HepG2 (cell line): Measurements from ENCODE around the gene CASZ1. TPM values are rescaled to one million over a fixed set of nuclear protein-coding genes. Genes with fewer than 3 reads are reported as not detected.

Experiments
- ATAC-seq: fragments of 200-7000 bp; cut with Tn5 transposase; 3 replicates; pipeline ENCODE4 v1.9.1; 2020; ENCODE audit warnings: mild to moderate bottlenecking, moderate library complexity
- BruUV-seq: library from RNA; stranded (reverse); fragments of 400-500 nt; replicated peaks from 2 replicates; lab custom pipeline; 2021; lab: Mats Ljungman, UMichigan
- CTCF ChIA-PET: fragments of 300-600 bp; formaldehyde crosslinking; extraction: SDS; loops from one replicate; lab custom pipeline; 2021; ENCODE audit warnings: low total read pairs, inconsistent platforms, low intra/inter-chr PET ratio; lab: Yijun Ruan, JAX
- POLR2A ChIA-PET: fragments of 350-600 bp; sonication (Branson Sonifier 250); formaldehyde crosslinking; loops from one replicate; lab custom pipeline; 2020; ENCODE audit warnings: antibody characterized with exemption, inconsistent platforms; lab: Yijun Ruan, JAX
- DNase-seq: peaks from one replicate; pipeline ENCODE4 v3.0.0-alpha.2; 2015; ENCODE audit warnings: low spot score
- FAIRE-seq: peaks from 3 replicates; lab custom pipeline; 2011; peaks lifted over from hg19 to GRCh38; lab: Jason Lieb, UNC
- H2AFZ ChIP-seq: one replicate; pipeline ENCODE4 v1.6.1; 2011; ENCODE audit warnings: low read length, inconsistent platforms
- H3K27ac ChIP-seq: fragments of 300-600 bp; 3 replicates; pipeline ENCODE4 v1.8.0; 2011; ENCODE audit warnings: mixed run types, mild to moderate bottlenecking, mixed read lengths, low read length, inconsistent platforms; ENCODE audit not compliant: insufficient read depth; ENCODE audit errors: extremely low read length
- H3K27me3 ChIP-seq, 2 experiments: fragments of 200-600 bp in 1 of 2; 2 replicates in 1 of 2; 3 replicates in 1 of 2; pipeline versions ENCODE4 v1.6.0 to v1.8.0; 2011; ENCODE audit warnings: low read length in 2 of 2, mild to moderate bottlenecking in 2 of 2, moderate library complexity in 2 of 2, inconsistent platforms in 1 of 2; ENCODE audit not compliant: insufficient read depth in 2 of 2, control insufficient read depth in 1 of 2
- H3K36me3 ChIP-seq, 2 experiments: fragments of 200-600 bp in 1 of 2; replicated peaks in 1 of 2; 2 replicates in 1 of 2; 3 replicates in 1 of 2; pipeline versions ENCODE4 v1.5.1 to v1.8.0; 2011; ENCODE audit warnings: low read length in 2 of 2, inconsistent platforms in 1 of 2; ENCODE audit not compliant: insufficient read depth in 2 of 2, control insufficient read depth in 1 of 2
- H3K4me1 ChIP-seq: 2 replicates; pipeline ENCODE4 v1.5.1; 2012; ENCODE audit warnings: low read length, inconsistent platforms; ENCODE audit not compliant: insufficient read depth
- H3K4me2 ChIP-seq: 2 replicates; pipeline ENCODE4 v1.6.0; 2011; ENCODE audit warnings: low read depth, low read length, inconsistent platforms
- H3K4me3 ChIP-seq, 3 experiments: fragments of 200-600 bp in 1 of 3; sonication (generic), shearing (Covaris generic) in 1 of 3; replicated peaks in 1 of 3; 2 replicates each; pipeline ENCODE4 v1.5.1; 2011 to 2016; ENCODE audit warnings: low read length in 3 of 3, inconsistent platforms in 2 of 3, low read depth in 2 of 3, mild to moderate bottlenecking in 2 of 3, control low read depth in 1 of 3, mixed read lengths in 1 of 3; ENCODE audit not compliant: insufficient read depth in 1 of 3
- H3K79me2 ChIP-seq: one replicate; pipeline ENCODE4 v1.6.1; 2011; ENCODE audit warnings: low read length, inconsistent platforms; ENCODE audit not compliant: insufficient read depth
- H3K9ac ChIP-seq: 2 replicates; pipeline ENCODE4 v1.6.0; 2011; ENCODE audit warnings: mild to moderate bottlenecking, low read depth, low read length, inconsistent platforms; ENCODE audit not compliant: insufficient read depth
- H3K9me3 ChIP-seq: 2 replicates; pipeline ENCODE4 v1.5.1; 2012; ENCODE audit warnings: mild to moderate bottlenecking, low read length
- H4K20me1 ChIP-seq: 2 replicates; pipeline ENCODE4 v1.6.0; 2011; ENCODE audit warnings: inconsistent platforms, mild to moderate bottlenecking, low read length, moderate library complexity; ENCODE audit not compliant: insufficient read depth
- ATF4 ChIP-seq, 2 experiments: fragments of 450-650 bp in 1 of 2; sonication (generic) in 1 of 2; formaldehyde crosslinking; IDR thresholded peaks; 2 replicates each; pipeline versions ENCODE4 v1.5.0 to v1.8.0; 2020 to 2022; ENCODE audit warnings: mild to moderate bottlenecking in 1 of 2, missing genetic modification reagents in 1 of 2
- CBFB ChIP-seq: sonication (generic); formaldehyde crosslinking; IDR thresholded peaks from 2 replicates; pipeline ENCODE4 v1.4.0; 2020; ENCODE audit warnings: missing genetic modification reagents
- HNF4G ChIP-seq, 2 experiments: sonication (generic) in 1 of 2; formaldehyde crosslinking in 1 of 2; IDR thresholded peaks; 2 replicates each; pipeline versions ENCODE4 v1.4.0 to v1.6.1; 2011 to 2020; ENCODE audit warnings: borderline replicate concordance in 2 of 2, low read depth in 2 of 2, mild to moderate bottlenecking in 2 of 2, low read length in 1 of 2, missing genetic modification reagents in 1 of 2, moderate library complexity in 1 of 2
- JDP2 ChIP-seq: sonication (generic); formaldehyde crosslinking; IDR thresholded peaks from 2 replicates; pipeline ENCODE4 v1.8.1; 2022; ENCODE audit warnings: missing genetic modification reagents, borderline replicate concordance
- MEIS1 ChIP-seq: sonication (generic); formaldehyde crosslinking; IDR thresholded peaks from 2 replicates; pipeline ENCODE4 v1.9.0; 2021; ENCODE audit warnings: mild to moderate bottlenecking, missing genetic modification reagents, moderate library complexity, borderline replicate concordance
- RCOR2 ChIP-seq: IDR thresholded peaks from 2 replicates; pipeline ENCODE4 v1.6.1; 2016; ENCODE audit warnings: missing biosample characterization, missing genetic modification reagents
- ZNF350 ChIP-seq: sonication (generic); formaldehyde crosslinking; IDR thresholded peaks from 2 replicates; pipeline ENCODE4 v1.4.0; 2020; ENCODE audit warnings: mild to moderate bottlenecking, low read depth, missing genetic modification reagents, borderline replicate concordance
- ZNF746 ChIP-seq: sonication (generic); formaldehyde crosslinking; IDR thresholded peaks from 2 replicates; pipeline ENCODE4 v1.8.0; 2022; ENCODE audit warnings: mild to moderate bottlenecking, missing genetic modification reagents
- WGBS: methylation state at CpG from one replicate; pipeline ENCODE4 v1.1.6; 2017; ENCODE audit warnings: low lambda C conversion rate; 5-methylcytosine and 5-hydroxymethylcytosine counted together
- in situ Hi-C: cut with HindIII; loops from 2 replicates; pipeline ENCODE4 v1.10.0; 2017; ENCODE audit warnings: low pct_unique_long_range_greater_than_20kb; ENCODE audit not compliant: extremely low pct_ligation_motif_present
- intact Hi-C: fragments of 100-400 bp; cut with micrococcal nuclease; formaldehyde crosslinking; loops from one replicate; pipeline ENCODE4 v1.10.0; 2022; ENCODE audit not compliant: unreplicated experiment
- polyA plus RNA-seq, 8 experiments: library from polyadenylated mRNA; depleted of rRNA in 3 of 8; stranded (reverse) in 7 of 8; unstranded in 1 of 8; fragments of >200 nt; fragmentation: Illumina TruSeq in 4 of 8; extraction: Trizol in 4 of 8; gene quantifications; 2 replicates each; pipeline versions ENCODE4 v1.2.1 to v1.2.3, GENCODE V29; 2011 to 2016; ENCODE audit warnings: low read depth in 4 of 8, missing spikeins in 1 of 8, mixed read lengths in 1 of 8; ENCODE audit not compliant: insufficient read depth in 1 of 8
- total RNA-seq, 5 experiments: library from RNA; depleted of rRNA; stranded (reverse); fragments of >200 nt; fragmentation: Illumina TruSeq; extraction: Trizol; gene quantifications; 2 replicates each; pipeline ENCODE4 v1.2.3, GENCODE V29; 2016; ENCODE audit warnings: low read depth in 1 of 5
- TF ChIP-seq, protein P1 (sequence below): sonication (generic); formaldehyde crosslinking; IDR thresholded peaks from 2 replicates; pipeline ENCODE4 v1.5.0; 2020; ENCODE audit warnings: missing genetic modification reagents, mild to moderate bottlenecking, borderline replicate concordance

The CASZ1 gene
- total and polyA plus RNA-seq, 2 of the 13 experiments (the other 11 are each of a cell fraction or from before 2014, with no cell fraction given) = 1.9 to 3.7 TPM

DNA sequence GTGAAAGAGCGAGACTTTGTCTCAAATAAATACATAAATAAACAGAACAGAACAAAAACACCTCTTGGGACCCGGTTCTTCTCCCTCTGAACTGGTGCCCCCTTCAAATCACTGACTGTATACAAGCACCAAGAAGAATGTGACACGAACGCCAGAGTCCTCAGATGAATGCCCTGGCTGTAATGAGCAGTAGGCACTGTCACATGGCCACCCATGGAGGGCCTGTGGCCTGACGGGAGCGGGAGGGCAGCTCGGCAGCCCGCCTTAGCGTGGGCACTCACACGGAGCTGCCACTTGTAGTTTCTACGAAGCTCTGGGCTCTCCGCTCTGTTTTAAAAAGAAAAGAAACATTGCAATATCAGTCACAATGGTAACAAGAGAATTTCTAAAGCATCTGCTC lies 175.7 kb downstream of the CASZ1 start:
- WGBS = 94% methylated on average over 12 of the region's 12 CpGs

More for the DNA sequence above, 175.7 kb downstream of the CASZ1 start:
- no peak overlapping the region for H3K9ac ChIP-seq
- H3K27me3 ChIP-seq = no peaks in the 10 kb centered on the region
- no peak overlapping the region for H3K4me2 ChIP-seq
- H3K9me3 ChIP-seq = no peaks in the 10 kb centered on the region
- CTCF ChIA-PET = no interaction called here
- H2AFZ ChIP-seq = no peak overlapping the region
- H3K27ac ChIP-seq = no peak overlapping the region
- in situ Hi-C loops (no loop called here), intact Hi-C loops (loop anchor here (10.0 kb wide), 1 partner anchor 106 kb away; no protein-coding TSS in a partner anchor)
- DNase-seq = no peak
- no peak for FAIRE-seq
- no peaks in the 10 kb centered on the region for H3K79me2 ChIP-seq
- peaks cover 9 to 12% of the 10 kb centered on the region in 2 experiments; a peak in 3 of 5 replicates for H3K36me3 ChIP-seq
- TF ChIP-seq CBFB (CRISPR knock-in tag) (no peak), MEIS1 (CRISPR knock-in tag) (no peak), ZNF746 (CRISPR knock-in tag) (no peak), ATF4 (CRISPR knock-in tag; IDR thresholded peaks at IDR 0.05) (no peak), HNF4G (IDR thresholded peaks at IDR 0.05; ENCODE audit: borderline replicate concordance, low read depth, low read length) (no peak), HNF4G (CRISPR knock-in tag; IDR thresholded peaks at IDR 0.05; ENCODE audit: borderline replicate concordance, low read depth) (no peak), RCOR2 (no peak), ZNF350 (no peak), JDP2 (no peak)
- TF ChIP-seq, protein P1, sequence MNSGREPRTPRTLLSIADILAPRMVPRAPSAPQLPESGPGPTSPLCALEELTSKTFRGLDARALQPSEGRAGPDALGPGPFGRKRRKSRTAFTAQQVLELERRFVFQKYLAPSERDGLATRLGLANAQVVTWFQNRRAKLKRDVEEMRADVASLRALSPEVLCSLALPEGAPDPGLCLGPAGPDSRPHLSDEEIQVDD = no peak
- no peak overlapping the region for H3K4me3 ChIP-seq
- peaks cover 10% of the 10 kb centered on the region for H3K4me1 ChIP-seq
- no peak for ATAC-seq
- POLR2A ChIA-PET = no interaction called here
- no peaks in the 10 kb centered on the region for H4K20me1 ChIP-seq
- no TSS peak for BruUV-seq
